ENCODE results near the gene FAM217A.

FAM217A gene

DNA sequence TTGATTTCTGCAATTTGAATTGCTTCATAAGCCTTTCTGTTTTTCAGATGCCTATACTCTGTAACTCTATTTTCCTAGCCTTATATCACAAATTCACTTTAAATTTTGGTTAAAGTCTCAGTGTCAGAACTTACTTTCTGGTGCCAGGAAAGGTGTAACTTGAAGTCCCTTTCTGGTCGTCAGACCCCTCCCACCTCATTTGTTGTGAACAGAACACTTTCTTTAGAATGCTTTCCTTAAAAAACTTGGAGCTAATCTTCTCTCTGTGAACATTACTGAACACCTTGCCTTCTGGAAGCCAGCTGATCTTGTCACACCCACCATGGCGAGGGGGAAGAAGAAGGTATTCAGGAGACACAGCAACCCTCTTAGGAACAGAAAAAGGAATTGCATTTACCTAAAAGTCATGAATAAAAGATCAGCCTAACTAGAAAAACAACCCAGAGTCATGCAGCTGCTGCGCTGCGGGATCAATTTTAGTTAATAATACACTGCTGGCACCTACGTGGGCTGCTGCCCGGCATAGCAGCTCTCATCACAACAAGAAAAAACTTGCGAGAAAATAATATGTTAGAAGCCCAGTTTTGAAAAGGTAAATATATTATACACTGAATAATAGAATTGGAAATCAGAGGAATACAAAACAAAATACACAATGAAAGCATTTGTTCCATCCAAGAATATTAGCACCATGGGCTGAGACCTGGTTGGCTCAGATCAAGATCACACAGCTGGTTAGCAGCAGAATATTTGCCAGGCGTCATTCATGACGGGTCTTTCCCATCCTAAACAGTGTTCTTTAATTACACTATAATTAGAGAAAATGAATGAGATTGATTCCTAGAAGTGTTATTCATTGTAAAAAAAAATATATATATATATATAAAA is 5.8 kb upstream of the FAM217A start:
- DNase-seq = no peak

DNA sequence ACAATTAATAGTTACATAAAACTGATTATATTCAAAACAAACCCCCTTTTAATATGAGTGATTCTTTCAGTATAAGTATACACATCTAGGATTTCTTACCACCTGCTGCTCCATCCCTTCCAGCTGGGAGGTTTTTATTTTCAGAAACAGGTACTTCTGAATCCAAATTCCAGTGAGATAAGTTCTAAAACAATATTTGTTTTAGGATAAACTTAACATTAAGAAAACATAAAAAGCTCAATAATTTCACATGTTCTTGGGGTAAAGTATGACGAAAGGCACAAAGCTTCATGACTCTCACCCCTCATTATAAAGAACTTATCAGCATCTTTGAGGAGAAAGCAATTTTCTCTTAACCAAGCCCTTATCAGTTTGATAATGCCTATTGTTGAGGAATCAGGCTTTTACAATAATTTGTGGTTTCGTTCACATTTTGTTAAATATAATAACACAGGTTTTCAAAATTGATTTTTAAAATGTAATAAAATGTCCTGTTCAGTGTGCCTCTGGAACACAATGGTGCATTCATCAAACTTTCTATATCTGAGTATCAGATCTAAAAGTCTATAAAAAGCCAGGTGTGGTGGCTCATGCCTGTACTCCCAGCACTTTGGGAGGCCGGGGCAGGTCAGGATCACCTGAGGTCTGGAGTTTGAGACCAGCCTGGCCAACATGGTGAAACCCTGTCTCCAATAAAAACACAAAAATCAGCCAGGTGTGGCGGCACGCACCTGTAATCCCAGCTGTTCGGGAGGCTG is 4.3 kb downstream of the FAM217A start:
- no peak for DNase-seq

DNA sequence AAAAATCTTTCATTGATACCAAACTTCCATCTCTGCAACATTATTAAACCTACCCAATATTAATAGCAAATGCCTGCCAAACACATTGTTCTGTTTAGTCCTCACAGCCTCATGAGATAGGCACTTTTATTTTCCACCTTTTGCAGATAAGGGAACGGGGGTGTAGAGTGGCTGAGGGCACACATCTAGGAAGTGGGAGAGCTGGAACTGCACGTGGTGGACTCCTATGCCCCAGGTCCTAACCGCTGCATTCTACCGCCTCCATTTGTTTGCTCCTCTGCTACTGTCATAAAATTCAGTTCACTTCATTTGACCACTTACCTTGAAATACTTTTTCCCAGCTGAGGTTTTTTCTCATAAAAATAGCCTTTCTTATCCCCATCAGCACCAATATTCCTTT is 7.6 kb downstream of the FAM217A start:
- no peak for DNase-seq

DNA sequence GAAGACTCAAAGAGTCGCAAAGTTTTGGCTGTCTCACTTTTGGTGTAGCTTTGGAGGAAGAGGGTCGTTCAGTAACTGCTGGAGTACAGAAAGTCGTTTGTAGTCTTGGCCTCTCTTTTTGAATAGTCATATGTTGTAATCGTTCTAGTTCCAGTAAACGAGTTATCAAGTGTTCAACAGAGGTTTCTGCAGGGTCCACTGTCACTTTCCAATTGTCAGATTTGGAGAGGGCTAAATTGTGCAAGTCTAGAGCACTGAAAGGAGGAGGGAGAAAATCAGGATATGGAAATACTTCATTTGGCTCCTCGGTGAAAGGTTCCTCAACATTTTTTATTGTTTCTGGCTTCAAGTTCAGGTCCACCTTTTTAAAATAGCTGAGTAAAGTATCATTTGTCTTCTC is 9.7 kb downstream of the FAM217A start:
- DNase-seq = no peak

DNA sequence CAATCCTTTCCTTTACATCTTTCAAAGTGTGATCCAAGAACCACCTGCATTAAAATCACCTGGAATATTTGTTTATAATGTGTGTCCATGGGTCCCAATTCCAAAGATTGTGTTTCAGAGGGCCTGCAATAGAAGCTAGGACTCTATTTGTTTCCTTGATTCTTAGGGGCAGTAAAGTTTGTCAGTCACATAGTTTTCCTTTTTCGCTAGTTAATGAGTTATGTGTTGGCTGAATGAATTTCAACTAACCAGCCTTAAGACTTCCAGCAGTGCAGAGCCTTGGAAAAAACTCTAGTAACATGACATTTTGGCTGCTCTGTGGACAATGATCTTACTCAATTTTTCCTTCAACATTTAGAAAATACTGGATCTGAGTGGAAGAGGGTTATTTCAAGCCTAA is 11.3 kb downstream of the FAM217A start:
- no peak for DNase-seq

DNA sequence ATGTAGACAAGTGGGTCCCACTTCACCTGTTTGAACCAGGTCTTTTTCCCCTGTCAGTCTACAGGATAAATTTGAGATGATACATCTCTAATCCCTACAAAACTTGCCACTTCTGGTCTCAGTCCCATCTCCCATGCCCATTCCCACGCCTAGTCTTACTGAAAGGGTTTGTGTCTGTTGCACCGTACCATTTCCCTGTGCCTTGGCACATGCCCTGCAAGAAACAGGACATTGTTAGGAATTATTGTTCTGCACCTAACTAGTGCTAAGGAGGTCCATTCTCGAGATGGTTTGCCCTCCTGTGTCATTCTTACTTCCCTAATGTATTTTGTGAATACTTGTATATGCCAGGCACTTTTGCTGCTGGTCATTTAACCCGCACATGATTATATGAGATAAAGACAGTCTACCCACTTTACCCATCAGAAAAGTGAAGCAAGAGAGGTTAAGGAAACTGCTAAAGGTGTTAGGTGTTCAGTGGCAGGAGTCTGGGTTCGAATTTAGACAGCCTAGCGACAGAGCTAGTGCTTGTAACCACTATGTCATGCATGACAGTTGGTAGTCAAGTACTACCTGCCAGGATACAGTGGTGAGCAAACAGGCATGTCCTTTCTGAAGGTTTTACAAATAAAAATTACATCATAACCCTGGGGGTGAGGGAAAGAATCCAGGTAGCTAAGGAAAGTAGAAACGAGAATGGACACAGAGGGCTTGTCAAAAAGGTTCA is 12.7 kb downstream of the FAM217A start:
- no peak for DNase-seq

DNA sequence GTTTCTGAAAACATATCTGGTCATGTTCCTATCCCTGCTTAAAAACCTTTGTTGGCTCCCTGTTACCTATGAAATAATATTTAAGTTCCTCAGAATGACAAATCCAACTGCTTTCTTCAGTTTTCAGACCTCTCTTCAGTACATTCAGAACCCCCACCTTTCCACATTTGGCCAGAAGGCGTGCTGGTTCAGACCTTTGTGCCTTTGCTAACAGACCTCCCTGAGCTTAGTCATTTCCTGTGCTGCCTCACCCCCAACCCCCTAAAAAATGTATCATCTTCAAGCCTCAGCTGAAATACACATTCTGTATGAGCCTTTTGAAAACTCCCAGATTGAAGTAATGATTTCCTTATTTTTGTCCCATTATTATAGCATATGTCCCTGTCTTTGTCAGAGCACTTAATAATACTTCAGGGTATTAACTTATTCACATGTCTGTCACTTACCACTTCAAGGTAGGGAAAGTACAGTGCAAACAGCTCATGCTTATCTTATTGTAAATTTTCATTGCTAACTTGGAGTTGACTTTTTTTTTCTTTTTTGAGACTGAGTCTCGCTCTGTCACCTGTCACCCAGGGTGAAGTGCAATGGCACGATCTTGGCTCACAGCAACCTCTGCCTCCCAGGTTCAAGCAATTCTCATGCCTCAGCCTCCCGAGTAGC is 19.7 kb downstream of the FAM217A start:
- DNase-seq = peak; percentile 76

DNA sequence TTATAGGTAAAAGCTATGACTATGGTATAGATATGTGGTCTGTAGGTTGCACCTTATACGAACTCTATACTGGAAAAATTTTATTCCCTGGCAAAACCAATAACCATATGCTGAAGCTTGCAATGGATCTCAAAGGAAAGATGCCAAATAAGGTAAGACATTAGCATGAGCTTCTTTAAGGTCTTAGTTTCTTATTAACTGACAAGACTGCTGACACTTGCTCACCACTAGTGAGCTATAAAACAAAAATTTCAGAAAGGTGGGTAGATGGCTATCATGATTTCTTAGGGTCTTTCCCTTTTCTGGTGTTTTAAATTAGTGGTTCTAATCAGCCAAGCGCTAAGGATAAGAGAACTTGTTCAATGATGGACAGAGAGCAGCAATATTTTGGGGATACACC is 21.9 kb downstream of the FAM217A start:
- DNase-seq = no peak

DNA sequence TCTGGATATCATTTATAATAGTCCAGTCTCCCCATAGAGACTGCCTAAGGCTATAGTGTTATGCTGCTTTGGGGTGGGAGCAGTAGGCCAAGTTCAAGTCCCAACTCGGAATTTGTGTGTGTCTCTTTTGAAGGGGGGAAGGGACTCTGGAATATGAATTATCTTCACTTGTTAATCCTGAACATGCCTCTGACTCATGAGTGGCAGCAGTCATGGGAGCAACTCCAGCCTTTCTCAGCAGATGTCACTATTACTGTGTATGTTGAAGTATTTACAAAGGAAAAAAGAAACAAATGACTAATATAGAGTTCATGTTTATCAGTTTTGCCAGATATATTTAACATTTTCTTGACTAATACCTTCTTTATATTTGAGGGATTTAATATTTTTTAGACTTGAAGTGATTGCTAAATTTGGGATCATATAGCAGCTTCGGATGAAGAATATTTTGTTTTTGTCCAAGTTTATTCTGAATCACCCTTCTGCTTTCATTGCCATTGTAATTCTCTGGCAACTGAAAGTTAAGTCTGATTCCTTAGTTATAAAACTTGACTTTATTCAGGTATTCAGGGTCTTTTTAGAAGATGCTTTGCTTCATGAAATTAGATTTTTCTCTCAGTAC is 23.4 kb downstream of the FAM217A start:
- DNase-seq = no peak

DNA sequence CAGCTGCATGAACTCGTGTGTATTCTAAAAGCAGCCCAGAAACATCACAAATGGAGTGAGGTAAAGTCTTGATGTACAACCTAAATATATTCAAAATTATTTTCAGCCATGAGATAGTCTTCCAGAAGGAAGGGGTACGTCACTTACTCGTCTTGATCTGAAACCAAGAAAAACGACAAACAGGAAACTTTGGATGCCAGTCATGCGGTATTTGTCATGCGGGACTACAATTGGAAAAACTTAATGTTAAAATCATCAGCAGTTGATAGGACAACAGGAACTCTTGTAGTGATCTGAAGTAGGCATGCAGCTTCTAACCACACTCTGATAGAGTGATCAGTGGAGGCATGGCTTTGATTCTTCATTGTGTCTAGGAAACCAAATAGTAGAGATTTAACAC is 29.7 kb downstream of the FAM217A start:
- DNase-seq = no peak

DNA sequence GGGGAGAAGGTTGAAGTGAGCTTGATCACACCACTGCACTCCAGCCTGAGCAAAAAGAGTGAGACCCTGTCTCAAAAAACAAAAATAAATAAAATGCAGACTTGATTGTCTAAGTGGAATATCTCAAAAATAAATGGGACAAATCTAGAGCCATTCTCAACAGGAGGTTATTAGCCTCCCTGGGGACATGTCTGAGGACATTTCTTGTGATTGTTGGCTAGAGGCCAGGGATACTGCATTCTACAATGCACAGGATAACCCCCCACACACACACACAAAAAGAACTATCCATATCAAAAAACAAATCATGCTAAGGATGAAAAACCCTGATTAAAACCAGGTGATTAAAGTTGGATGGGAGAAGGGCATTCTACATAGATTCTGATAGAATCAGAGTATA is 37.5 kb downstream of the FAM217A start:
- no peak for DNase-seq

DNA sequence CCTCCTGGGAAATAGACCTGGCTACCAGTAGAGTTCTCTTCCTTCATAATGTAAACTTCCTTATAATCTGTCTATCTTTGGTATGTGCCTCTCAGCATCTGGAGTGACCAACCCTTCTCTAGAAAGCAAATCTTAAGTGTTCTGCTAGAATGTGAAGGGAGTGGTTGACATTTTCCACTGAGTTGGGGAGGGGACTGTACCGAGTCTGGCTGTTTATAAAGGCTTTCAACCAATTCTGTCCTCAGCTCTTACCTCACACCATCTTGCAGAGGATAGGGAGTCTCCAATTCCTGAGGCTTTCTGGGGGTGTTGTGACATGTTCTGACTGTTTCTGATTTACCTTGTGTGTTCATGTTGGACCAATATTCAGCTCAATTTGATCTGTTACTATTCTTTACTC is 39.6 kb downstream of the FAM217A start:
- no peak for DNase-seq

DNA sequence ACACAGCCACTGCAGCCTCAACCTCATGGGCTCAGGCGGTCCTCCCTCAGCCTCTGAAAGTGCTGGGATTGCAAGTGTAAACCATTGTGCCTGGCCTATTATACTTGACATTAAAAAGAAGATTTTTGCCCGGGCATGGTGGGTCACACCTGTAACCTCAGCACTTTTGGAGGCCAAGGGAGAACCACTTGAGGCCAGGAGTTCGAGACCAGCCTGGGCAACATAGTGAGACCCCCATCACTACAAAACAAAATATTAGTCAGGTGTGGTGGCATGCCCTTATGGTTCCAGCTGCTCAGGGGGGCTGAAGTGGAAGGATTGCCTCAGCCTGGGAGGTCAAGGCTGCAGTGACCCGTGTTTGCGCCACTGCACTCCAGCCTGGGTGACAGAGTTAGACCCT is 42.4 kb downstream of the FAM217A start:
- no peak for DNase-seq

DNA sequence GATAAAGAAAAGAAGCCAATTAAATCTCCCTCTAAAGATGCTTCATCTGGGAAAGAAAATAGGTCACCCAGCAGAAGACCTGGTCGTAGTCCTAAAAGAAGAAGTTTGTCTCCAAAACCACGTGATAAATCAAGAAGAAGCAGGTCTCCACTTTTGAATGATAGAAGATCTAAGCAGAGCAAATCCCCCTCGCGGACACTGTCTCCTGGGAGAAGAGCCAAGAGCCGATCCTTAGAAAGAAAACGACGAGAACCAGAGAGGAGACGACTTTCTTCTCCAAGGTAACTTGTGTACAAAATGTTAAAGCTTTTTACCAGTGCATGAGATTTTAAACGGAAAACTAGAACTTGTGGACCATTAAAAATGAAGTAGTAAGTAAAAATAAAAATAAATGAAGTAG is 46.5 kb downstream of the FAM217A start:
- no peak for DNase-seq

DNA sequence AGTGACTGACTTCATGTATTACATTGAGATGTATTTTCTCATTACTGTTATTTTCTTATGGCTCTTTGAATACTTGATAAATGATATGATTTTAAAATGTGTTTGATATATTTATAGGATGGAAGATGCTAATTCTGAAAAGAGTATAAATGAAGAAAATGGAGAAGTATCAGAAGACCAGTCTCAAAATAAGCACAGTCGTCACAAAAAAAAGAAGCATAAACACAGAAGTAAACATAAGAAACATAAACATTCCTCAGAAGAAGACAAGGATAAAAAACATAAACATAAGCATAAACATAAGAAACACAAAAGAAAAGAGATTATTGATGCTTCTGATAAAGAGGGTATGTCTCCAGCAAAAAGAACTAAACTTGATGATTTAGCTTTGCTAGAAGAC is 47.5 kb downstream of the FAM217A start:
- no peak for DNase-seq

DNA sequence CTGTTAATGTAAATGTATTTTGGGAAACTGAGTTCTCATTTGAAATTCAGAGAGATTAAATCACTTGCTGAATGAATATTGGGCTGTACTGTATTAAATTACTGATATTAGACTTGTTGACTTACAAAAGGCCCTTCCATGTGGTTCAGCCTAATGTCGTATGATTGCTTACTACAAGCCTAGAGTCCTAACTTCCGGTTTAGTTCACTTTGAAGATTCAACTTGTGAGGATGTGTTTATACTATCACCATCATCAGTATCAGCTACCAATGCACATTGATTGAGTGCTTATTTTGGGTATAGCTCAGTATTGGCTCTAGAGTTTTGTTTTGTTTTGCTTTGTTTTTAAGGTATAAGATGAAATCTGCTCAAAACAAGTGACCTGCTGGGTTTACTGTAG is 48.3 kb downstream of the FAM217A start:
- no peak for DNase-seq

DNA sequence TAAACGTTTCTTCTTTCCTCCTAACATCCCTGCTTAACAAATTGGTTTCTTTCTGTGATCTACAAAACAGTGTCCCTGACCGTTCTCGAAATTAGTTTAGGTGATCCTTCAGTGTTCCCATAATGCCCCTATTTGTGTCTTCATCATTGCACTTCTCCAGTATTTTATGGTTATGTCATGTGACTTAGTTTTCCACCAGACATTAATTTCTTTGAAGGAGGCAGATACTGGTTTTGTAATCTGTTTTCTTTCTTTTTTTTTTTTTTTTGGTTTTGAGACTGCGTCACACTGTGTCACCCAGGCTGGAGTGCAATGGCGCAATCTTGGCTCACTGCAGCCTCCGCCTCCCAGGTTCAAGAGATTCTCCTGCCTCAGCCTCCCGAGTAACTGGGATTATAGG is 49.2 kb downstream of the FAM217A start:
- no peak for DNase-seq

DNA sequence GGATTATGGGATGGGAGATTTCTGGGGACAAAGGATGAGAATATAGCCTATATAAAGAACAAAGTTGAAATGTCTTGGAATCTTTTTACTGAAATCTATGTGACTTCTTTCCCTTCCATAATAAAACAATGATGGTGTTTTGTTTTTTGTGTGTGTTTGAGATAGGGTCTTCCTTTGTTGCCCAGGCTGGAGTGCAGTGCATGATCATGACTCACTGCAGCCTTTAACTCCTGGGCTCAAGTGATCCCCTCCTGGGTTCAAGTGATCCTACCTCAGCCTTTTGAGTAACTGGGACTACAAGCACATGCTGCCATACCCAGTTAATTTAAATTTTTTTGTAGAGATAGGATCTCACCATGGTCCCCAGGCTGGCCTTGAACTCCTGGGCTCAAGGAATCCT is 50.9 kb downstream of the FAM217A start:
- DNase-seq = no peak

DNA sequence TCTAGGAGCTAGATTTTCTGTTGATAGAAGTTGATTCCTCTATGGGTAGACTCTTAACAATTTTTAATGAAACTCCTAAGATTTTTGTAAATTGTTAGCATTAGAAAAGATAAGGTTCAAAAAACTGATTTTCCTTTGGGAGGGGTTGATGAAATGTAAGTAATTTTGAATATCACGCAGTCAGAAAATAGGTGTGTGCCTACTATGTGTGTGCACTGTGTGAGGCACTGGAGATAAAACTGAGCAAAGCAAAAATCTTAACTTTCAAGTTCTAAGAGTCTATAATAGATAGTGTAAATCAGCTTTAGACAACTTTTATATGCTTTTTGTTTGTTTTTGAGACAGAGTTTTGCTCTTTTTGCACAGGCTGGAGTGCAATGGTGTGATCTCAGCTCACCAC is 53.3 kb downstream of the FAM217A start:
- no peak for DNase-seq

DNA sequence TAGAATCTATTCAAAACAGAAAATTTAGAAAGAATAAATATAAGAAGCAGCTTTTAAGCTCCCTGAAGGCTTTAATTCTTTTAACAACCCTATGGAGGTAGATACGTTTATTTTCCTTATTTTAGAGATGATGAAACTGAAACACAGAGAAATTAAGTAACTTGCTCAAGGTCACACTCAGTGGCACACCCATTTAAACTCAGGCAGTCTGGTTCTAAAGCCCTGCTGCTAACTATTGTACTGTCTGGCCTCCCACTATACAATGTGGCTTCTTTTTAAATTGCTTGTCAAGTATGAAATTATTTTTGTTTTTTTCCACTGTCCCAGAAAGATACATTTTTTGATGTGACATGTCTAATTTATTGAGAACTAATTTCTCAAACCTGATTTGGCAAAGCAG is 55.7 kb downstream of the FAM217A start:
- DNase-seq = no peak

DNA sequence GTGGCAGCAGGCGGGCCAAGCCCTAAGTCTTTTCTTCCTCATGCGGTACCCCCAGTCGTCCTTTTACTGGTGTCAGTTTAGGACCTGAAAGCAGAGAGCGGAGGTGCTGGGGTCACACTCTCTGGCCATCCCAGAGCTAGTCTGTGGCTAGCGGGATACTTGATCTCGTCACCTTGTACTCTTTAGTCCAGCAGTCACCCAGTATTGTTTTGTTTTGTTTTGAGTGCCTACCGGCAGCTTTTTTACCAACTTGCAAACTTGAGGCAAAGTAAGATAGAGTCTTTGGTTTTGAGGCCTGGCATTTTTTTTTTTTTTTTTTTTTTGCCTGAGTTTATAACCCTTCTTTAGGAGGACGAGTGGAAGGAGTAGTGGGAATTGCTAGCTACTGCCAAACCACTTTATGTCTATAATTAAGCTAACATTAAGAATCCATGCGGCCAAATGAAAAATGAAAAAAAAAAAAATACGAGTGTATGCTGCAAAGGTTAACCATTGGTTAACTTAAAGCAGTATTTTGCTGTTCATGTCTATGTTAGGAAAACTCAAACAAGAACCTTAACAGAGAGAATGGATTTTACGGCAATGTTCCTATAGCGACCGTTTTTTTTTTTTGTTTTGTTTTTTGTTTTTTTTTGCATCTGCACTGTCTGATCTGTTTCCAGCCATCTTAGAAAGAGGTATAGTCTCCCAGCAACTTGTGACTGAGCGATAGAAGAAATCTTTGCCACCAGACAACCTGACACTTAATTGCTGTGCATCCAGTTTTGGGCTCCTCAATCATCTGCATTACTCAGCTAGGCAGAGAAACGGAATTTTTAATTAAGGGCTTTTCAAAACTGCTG is 56.9 kb downstream of the FAM217A start:
- DNase-seq = no peak
